ENCODE results near the gene NFKB1.
"Not testable (repeated sequence)": the region's sequence is repeated elsewhere in the genome, so short reads cannot be mapped to it uniquely, and the experiment has no call there.

NFKB1 gene

GRCh38 chr4:102616636-102617035 lies 115.5 kb downstream of the NFKB1 start:
- intact Hi-C loops (cut with DNase I): no loop called here
- DNase-seq: no peak

DNA sequence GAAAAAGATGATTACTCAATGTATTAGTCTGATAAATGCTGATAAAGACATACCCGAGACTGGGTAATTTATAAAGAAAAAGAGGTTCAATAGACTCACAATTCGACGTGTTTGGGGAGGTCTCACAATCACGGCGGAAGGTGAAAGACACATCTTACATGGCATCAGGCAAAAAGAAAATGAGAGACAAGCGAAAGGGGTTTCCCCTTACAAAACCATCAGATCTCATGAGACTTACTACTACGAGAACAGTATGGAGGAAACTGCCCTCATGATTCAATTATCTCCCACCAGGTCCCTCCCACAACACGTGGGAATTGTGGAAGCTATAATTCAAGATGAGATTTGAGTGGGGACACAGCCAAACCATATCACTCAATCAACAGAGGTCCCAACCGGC lies 117.9 kb downstream of the NFKB1 start:
- DNase-seq: not testable (repeated sequence)
- intact Hi-C loops (cut with DNase I): loop anchor here (2.0 kb wide), 1 partner anchor 384 kb away; no protein-coding TSS in a partner anchor

DNA sequence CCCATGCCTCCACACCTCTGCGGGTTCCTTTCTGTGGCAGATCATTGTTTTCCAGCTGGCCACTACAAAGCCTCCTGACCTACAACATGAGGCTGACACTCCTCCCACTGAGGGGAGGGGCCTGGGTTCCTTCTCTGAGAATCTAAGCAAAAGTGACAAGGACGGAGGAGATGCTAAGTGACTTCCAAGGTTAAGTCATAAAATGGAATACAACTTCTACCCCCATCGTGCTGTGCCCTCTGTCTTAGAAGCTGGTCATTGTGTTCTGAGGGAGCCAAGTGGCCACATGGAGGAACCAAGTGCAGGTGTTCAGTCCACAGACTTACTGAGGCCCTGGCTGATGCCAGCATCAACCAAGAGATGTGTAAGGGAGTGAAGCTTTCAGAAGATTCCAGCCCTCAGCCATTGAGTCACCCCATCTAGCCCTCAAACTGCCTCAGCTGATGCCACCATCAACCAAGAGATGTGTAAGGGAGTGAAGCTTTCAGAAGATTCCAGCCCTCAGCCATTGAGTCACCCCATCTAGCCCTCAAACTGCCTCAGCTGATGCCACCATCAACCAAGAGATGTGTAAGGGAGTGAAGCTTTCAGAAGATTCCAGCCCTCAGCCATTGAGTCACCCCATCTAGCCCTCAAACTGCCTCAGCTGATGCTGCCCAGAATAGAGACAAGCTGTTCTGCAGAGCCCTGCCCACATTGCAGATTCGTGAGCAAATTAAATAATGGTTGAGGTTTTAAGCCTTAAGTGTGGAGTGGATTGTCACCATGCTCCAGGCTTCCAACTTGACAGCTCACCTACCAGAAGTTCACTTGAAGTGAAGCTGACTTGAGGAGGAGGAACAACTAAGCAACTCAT lies 118.8 kb downstream of the NFKB1 start:
- intact Hi-C loops (cut with DNase I): loop anchor here (2.0 to 5.0 kb wide), 4 partner anchors 207 to 472 kb away; partner anchors contain the start of genes CISD2 and UBE2D3
- not testable (repeated sequence) for DNase-seq

DNA sequence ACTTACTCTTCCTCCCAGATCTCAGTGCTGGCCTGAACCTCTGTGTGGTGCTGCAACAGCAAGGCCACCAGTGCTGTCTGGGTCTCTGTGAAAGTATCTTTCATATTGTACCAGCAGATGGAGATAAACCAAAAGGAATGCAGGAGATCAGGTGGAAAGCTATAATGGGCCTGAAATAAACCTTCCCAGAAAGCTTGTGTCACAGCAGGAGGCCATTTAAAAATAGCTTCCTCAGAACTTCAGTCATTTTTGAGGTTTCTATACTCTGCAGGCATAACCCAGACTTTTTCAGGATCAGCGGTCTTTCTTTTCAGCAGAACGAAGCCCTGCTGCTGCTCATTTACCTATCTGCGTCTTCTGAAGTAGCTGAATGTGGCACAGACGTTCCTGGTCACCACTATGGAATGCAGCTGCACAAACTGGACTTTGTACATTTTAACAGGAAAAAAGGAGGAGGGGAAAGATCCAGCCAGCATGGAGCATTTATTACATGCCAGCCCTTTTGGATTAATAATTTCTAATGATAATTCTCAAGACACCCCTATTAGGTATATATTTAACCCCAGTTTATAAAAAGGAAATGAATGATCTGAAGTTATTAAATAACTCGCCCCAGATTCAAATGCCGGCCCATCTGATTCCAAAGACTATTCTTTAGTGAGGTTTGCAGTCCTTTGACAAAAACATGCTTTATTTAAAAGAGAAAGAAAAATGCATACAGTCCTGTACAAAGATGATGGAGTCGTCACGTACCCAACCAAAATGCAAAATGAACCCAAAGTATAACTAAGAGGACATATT lies 119.7 kb downstream of the NFKB1 start:
- peak in 3 of 10 donors; percentile 35 to 88 (median 58) for DNase-seq
- intact Hi-C loops (cut with DNase I): loop anchor here (5.0 kb wide), 3 partner anchors 206 to 471 kb away; partner anchors contain the start of genes CISD2 and UBE2D3

DNA sequence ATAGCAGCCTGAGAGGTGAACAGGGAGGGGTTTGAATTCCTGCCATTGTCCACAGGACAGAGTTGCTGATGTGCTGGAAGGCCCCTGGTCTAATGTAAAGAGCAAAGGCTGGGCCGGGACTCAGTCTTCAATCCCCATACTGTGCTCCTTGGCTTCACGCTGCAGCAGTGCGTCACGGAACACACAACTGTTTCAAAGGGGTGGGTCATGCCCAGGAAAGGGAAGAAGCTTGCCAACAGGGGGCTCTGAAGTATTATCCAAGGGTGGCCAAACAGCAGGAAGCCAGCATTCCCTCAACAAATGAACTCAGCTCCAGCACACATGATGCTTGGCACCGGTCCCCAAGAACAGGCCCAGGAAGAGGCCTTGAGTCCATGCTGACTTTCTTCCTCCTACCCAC lies 122.5 kb downstream of the NFKB1 start:
- intact Hi-C loops (cut with DNase I): loop anchor here (2.0 to 5.0 kb wide), 4 partner anchors 204 to 469 kb away; partner anchors contain the start of genes CISD2 and UBE2D3
- peak in 1 of 10 donors; percentile 21 for DNase-seq

DNA sequence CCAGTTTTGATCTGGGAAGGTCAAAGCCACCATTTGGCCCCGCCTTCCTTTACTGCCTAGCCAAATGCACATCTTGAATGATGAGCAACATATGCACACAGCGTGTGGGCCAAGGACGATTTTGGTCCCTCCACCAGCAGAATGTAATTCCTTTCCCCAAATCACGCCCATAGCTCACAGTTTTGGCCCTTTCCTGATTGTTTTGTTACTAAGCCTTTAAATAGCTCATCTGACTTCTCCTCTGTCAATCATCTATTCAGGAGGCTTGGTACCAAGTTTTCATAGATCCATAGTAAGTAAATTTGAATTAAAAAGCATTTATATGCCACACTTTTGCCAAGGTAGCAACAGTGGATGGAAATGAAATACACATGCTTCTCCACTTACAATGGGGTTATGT lies 123.3 kb downstream of the NFKB1 start:
- no peak for DNase-seq
- intact Hi-C loops (cut with DNase I): loop anchor here (5.0 kb wide), 3 partner anchors 203 to 468 kb away; partner anchors contain the start of genes CISD2 and UBE2D3

DNA sequence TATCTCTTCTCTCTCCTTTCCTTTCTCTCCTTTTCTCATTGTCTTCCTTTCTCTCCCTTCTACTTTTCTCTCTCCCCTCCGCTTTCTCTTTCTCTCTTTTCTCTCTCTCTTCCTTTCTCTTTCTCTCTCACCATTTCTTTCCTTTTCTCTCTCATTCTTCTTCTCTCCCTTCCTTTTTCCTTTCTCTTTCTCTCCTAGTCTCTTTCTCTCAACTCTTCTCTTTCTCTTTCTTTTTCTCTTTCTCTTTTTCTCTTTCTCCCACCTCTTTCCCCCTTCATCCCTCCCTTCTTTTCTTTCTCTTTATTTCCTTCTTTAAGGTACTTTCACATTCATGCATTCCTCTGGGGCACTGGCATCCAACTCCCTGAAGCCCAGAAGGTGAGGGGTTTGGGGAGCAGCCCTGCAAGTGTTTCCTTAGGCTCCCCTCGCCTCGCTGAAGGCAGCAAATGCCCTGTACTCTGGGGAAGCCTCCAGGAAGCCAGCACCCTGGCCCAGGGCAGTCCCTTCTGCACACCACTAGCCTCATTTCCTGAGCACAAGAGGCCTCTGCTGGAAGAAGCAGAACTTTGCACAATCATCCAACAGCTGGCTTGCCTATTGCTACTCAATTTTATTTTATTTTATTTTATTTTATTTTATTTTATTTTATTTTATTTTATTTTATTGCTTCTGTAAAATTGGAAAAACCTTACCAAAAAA lies 124.2 kb downstream of the NFKB1 start:
- peak in 2 of 10 donors; percentile 26 to 86 for DNase-seq
- intact Hi-C loops (cut with DNase I): no loop called here

- intact Hi-C loops (cut with DNase I): no loop called here
- DNase-seq: no peak
Observed at GRCh38 chr4:102627831-102628523, 126.8 kb downstream of the NFKB1 start.

GRCh38 chr4:102629673-102630072 lies 128.5 kb downstream of the NFKB1 start:
- intact Hi-C loops (cut with DNase I): no loop called here
- no peak for DNase-seq

- intact Hi-C loops (cut with DNase I): no loop called here
- DNase-seq: no peak
Observed at GRCh38 chr4:102631616-102632015, 130.5 kb downstream of the NFKB1 start.

GRCh38 chr4:102632241-102633065 lies 131.3 kb downstream of the NFKB1 start:
- DNase-seq: no peak
- intact Hi-C loops (cut with DNase I): no loop called here

DNA sequence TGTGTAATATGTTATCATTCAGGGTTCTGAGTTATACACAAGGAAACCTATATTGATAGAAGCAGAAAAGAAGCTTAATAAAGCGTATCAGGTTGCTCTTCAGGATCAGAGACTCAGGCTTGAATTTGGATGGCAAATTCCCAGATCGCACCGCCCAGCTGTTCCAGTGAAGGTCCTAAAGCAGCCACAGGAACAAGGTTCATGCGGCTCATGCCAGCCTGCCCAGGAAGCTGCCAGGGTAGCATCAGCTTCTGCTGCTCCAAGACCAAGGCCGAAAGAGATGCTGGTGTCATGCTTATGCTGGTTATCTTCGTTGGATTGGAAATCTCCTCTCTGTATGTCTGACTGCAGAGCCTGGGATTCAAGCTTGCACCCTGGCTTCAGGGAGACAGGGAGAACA lies 131.9 kb downstream of the NFKB1 start:
- DNase-seq: no peak
- intact Hi-C loops (cut with DNase I): no loop called here

- DNase-seq: no peak
- intact Hi-C loops (cut with DNase I): no loop called here
Observed at GRCh38 chr4:102637391-102637790, 136.2 kb downstream of the NFKB1 start.

DNA sequence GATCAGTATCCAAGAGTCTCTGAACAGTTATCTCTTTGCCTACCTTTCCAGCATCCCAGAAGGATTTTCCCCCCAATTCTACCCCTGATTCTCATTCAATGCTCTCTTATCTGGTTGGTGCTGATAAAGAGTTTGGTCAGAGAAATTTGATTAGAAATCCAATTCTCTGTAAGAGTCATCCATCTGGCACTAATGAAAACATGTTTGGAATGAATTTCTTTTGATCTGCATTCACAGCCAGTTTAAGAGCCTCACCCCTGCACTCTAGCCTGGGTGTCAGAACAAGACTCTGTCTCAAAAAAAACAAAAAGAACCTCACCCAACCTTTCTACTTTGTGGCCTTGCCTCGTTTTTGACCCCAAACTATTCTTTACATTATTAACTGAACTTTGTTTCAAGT lies 137.5 kb downstream of the NFKB1 start:
- no peak for DNase-seq
- intact Hi-C loops (cut with DNase I): no loop called here

GRCh38 chr4:102639598-102639997 lies 138.4 kb downstream of the NFKB1 start:
- DNase-seq: no peak
- intact Hi-C loops (cut with DNase I): no loop called here

GRCh38 chr4:102640669-102641068 lies 139.5 kb downstream of the NFKB1 start:
- intact Hi-C loops (cut with DNase I): no loop called here
- no peak for DNase-seq

- peak in 2 of 10 donors; percentile 35 to 87 for DNase-seq
- intact Hi-C loops (cut with DNase I): no loop called here
Observed at GRCh38 chr4:102641793-102642192, 140.6 kb downstream of the NFKB1 start.

GRCh38 chr4:102642631-102643298 lies 141.6 kb downstream of the NFKB1 start:
- intact Hi-C loops (cut with DNase I): no loop called here
- DNase-seq: no peak

DNA sequence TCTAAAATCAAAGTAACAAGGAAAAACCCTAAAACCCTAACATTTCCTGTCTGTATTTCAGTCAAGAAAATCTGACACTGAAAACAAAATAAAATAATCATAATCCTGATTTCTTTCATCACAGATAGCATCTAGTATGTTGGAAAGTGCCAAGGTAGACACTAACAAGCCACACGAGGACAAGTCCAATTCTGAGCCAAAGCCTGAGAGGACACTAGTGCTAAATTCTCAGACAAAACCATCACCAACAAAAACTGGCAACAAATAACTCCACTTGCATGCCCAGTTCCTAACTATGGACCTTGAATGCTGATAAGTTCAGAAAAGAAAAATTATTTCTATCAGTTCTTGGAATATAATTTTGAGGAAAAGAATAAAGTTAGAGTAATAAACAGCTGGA lies 146.0 kb downstream of the NFKB1 start:
- DNase-seq: no peak
- intact Hi-C loops (cut with DNase I): no loop called here
